ENCODE measurements around the gene ATP8A1. TPM values are rescaled to one million over a fixed set of nuclear protein-coding genes. Genes with fewer than 3 reads are reported as not detected.

ATP8A1 gene
- polyA plus RNA-seq, 1 experiment: 0.20 TPM

GRCh38 chr4:42361456-42361855 lies 295.4 kb downstream of the ATP8A1 start:
- no peak overlapping the region for H3K4me3 ChIP-seq (ENCODE audit: low read depth, low read length)
- H3K9me3 ChIP-seq (ENCODE audit: control insufficient read depth, insufficient read depth, low read length): no peaks in the 10 kb centered on the region
- POLR2A ChIA-PET: no interaction called here
- DNase-seq (ENCODE audit: low read depth, low spot score): no peak
- CTCF ChIA-PET: no interaction called here
- H3K27ac ChIP-seq (ENCODE audit: low read depth, low read length): no peak overlapping the region
- H3K27me3 ChIP-seq (ENCODE audit: control insufficient read depth, insufficient read depth, low read length): no peaks in the 10 kb centered on the region
- no peak for TF ChIP-seq CTCF (IDR thresholded peaks at IDR 0.05; ENCODE audit: low read depth, low read length)

GRCh38 chr4:42360256-42360669 lies 296.6 kb downstream of the ATP8A1 start:
- Histone ChIP-seq H3K4me3 (ENCODE audit: low read depth, low read length) (no peak overlapping the region), H3K27ac (ENCODE audit: low read depth, low read length) (no peak overlapping the region), H3K9me3 (ENCODE audit: control insufficient read depth, insufficient read depth, low read length) (no peaks in the 10 kb centered on the region), H3K27me3 (ENCODE audit: control insufficient read depth, insufficient read depth, low read length) (no peaks in the 10 kb centered on the region)
- CTCF ChIA-PET: interaction anchor here (1.7 to 2.3 kb wide), 2 partner anchors 11 to 159 kb away, joined by 5 to 16 read pairs; no protein-coding TSS in a partner anchor
- POLR2A ChIA-PET: no interaction called here
- no peak for DNase-seq (ENCODE audit: low read depth, low spot score)
- TF ChIP-seq CTCF (IDR thresholded peaks at IDR 0.05; ENCODE audit: low read depth, low read length): no peak

- Histone ChIP-seq H3K9me3 (ENCODE audit: control insufficient read depth, insufficient read depth, low read length) (no peaks in the 10 kb centered on the region), H3K27me3 (ENCODE audit: control insufficient read depth, insufficient read depth, low read length) (no peaks in the 10 kb centered on the region), H3K27ac (ENCODE audit: low read depth, low read length) (no peak overlapping the region), H3K4me3 (ENCODE audit: low read depth, low read length) (peak overlapping the region; percentile 42)
- CTCF ChIA-PET: interaction anchor here (0.7 to 2.3 kb wide), 3 partner anchors 12 to 160 kb away, joined by 3 to 16 read pairs (median 5); no protein-coding TSS in a partner anchor
- TF ChIP-seq CTCF (IDR thresholded peaks at IDR 0.05; ENCODE audit: low read depth, low read length): no peak
- peak; percentile 6 for DNase-seq (ENCODE audit: low read depth, low spot score)
- POLR2A ChIA-PET: no interaction called here
Observed at GRCh38 chr4:42359711-42360110, 297.2 kb downstream of the ATP8A1 start.

Other genes with a start within 250 kb of the ATP8A1 start
- gene GRXCR1, start 235.6 kb upstream of the ATP8A1 start, polyA plus RNA-seq (2011; rRNA removed): not detected in 2 replicates

Data from AG04450 (cell line).